ENCODE data around the gene LIPT1.
"Not testable (repeated sequence)": the region's sequence is repeated elsewhere in the genome, so short reads cannot be mapped to it uniquely, and the experiment has no call there.

The LIPT1 gene

DNA sequence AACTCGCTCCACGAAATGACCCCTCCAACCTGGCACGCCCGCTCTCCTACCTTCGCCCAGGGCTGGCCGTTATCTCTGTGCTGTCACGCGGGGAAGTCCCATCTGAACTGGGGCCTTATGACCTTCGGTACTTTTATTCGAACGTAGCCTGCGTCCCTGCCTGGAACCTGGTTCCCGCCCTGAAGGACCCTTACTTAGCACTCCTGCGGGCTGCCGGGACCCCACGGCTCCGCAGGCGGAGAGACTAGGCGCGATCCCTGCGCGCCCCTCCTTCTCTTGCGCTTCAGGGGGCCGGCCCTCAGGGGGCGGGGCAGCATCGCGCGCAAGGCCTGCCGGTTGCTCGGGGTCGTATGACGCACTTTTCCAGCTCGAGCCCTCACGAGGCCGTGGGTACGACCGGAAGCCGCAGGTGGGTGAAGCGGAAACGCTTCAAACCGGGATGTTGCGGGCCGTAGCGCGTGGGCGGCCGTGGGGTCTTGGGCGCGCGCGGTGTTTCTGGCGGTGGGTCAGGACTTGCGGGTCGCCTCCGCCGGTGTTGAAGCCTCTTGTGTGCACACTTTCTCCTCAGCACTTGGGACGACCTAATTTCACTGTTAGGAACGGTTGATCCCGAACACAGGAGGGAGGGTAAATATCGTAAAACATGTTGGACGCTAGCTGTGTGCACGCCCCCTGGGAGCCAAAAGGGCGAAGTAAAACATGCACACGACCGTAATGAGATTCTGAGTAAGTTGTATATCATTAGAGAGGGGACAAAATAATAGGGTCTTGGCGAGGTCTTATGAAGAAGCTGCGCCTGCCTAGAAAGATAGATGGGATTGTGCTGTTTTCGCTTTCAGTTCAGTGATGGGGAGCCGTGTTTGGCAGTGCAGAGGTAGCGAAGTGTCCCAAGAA is at the start of gene LIPT1, which contains the start of gene TSGA10:
Gene LIPT1, plus strand, starts transcription at position 325 of the 894 bp plus-strand sequence. CDS start 6,991 bp downstream, outside the sequence.
Gene TSGA10, minus strand, starts transcription at position 300 of the 894 bp plus-strand sequence. CDS start 45,503 bp downstream, outside the sequence.
- DNase-seq, result peak; percentile 94

DNA sequence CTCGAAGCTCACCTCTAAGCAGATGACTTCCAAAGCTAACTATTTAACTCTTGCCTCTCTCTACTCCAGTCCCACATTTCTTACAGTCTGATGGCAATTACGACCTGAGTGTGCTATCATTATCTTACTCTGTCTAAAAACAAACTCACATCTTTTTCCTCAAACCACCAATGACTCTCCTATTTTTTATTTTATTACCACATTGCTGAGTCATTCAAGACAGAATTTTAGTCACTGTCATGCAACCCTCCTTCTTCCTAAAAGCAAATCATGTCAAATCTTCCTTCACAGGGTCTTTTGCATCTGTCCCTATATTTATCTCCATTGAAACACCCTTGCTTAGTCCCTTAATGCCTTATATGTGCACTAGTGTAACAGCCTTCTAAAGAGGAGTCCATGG is 47.9 kb upstream of the LIPT1 start:
- no peak for DNase-seq

GRCh38 chr2:99111236-99111635 is 43.5 kb upstream of the LIPT1 start:
- no peak for DNase-seq

- DNase-seq, result no peak
Measured at GRCh38 chr2:99111945-99112344, 42.8 kb upstream of the LIPT1 start.

DNA sequence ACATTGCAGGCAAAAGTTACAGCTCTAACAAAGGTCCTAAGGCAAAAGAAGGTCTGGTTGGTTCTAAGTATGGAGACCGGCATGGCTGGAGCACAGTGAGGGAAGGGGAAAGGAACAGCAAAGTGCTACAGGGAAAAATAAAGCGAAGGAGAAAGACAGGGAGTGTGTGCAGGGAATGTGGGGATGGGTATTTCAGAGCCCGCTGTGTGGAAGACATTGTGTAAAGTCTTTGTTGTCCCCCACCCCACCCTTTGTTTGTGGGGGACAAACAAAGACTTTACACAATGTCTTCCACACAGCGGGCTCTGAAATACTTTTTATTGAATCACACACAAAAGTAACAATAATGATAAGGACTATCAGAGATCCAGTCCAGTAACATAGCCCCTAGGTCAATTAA is 42.1 kb upstream of the LIPT1 start:
- DNase-seq, result no peak

DNA sequence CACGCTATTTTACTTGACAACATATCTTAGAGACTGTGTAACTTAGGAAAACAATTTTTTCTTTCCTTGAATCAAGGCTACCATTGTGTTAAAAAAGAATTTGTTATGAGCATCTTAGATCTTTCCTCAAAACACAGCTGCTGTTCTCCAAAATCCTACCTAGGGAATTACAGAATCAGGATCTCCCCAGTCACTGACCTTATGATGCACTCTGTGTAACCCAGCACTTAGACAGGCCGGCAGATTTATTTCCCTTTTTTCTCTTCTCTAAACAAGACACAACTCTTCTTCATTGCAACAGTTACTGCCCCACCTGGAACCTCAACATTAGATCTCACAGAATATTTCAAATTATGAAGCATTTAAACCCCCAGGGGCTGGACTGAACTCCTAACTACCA is 26.8 kb upstream of the LIPT1 start:
- DNase-seq, result no peak

- not testable (repeated sequence) for DNase-seq
Measured at GRCh38 chr2:99135044-99135556, 19.7 kb upstream of the LIPT1 start.

- no peak for DNase-seq
Measured at GRCh38 chr2:99139003-99139402, 15.8 kb upstream of the LIPT1 start.

DNA sequence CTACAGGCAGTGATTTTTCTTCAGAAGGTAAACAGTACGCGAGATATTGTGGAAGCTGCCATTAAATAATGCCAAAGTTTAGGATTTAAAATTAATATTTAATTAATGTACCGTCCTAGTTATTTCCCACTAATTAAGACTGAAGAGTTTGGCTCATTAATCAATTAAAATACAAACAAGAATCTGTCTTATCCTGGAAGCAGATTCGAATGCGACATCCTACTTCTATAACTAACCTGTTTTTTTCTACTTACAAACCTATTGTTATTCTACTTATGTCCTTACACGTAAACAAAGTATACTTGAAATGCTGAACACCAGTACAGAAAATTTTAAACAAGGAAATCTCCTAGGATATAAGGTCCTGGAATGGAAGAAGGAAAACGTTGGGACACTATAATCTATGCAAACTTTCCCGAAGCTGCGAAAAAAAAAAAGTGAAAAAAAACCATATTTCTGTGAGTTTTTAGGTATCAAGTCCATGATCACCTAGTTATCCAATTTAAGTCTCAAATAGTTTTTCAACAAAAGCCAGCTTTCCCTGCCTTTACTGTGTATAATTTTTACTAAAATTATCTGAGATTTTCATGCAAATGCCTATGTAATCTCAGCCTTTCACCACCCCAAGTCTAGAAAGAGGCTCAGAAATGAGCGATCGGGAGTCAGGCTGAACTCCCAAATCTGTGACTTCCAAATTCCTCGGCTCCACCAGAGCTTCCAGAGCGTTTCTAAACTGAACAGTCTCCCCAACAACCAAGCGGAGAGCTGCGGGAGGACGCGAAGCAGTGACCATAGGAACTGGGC is 14.5 kb upstream of the LIPT1 start:
- no peak for DNase-seq

DNA sequence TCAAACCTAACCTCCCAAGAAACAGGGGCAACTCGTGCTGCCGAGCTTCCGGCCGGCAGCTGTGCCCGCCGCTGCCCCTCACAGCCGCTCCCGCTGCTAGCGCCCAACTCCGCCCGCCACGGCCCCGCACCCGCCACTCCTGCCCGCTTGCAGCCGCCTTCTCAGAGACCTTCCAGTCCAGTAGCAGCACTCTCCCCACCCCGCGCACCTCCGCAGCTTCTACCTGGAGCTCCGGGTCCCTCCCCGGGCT is 14.0 kb upstream of the LIPT1 start:
- DNase-seq, result no peak

DNA sequence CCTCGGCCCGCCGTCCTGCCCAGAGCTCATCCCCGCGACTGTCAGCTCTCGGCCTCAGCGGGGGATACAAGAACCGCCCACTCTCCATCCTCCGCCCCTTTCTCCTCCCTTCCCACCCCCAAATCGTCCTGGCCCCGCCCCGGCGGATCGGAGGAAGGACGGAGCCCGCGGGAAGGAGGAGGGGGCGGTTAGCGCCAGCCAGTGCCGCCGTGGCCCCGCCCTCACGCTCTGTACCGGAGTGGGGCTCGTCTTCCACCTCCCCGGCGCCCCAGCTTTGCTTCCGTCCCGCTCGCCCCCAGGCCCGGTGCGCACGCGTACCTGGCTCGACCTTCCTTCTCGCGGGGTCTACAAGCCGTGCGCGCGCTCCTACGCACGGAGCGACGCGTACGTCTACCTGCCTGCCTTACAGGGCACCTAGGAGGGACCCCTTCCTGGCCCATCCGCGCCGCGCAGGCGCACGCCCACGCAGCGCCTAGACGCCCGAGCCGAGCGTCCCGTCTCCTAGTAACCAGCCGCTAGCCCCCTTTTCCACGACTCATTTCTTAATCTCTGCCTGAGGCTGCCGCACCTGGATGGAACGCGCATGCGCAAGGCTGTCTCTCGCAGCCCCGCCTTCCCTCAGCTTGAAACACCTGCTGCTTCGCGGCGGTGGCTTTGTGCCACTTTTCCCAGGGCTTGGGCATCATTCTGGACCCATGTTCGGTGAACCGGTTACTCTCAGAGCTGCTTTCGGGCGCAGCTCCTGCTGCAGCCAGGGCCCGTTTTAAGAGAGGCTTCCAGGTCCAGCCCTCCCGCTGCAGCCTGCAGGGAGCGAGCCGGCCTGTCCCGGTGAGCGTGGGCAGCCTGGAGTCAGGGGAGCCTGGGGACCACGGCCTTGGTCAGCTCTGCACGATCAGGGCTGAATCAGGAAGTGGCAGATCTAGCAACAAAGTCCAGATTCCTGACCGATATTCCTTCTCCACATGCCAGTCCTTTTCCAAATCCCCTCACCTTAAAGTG is 13.4 kb upstream of the LIPT1 start, which contains the start of gene C2orf15:
Gene C2orf15, plus strand, starts transcription at position 598 of the 999 bp plus-strand sequence. CDS start 8,852 bp downstream, outside the sequence.
- DNase-seq, result peak; percentile 97

GRCh38 chr2:99150706-99151105 is 4.1 kb upstream of the LIPT1 start:
- no peak for DNase-seq

DNA sequence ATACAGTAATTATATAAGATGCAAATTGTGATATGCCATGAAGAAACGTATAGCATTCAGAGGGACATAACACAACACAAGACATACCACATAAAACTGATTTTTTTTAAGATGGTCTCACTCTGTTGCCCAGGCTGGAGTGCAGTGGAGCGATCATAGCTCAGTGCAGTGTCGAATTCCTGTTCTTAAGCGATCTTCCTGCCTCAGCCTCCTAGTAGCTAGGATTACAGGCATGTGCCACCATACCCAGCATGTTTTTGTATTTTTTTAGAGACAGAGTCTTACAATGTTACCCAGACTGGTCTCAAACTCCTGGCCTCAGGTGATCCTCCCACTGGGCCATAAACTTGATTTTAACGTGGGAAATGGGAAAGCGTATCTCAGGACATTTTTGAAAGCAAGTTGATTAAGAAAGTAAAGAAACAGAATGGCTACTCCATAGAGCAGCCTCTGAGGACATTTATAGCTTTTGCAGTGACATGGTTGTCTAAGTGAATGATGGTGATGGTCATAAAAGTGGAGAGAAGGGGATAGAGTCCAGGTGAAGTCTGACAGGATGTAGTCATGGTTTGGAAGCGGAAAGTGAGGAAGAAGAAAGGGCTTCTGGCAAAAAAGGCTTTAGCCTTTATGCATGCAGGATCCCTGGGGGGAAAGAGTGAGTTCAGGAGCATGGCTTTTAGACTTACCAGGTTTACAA is 2.4 kb upstream of the LIPT1 start:
- no peak for DNase-seq

DNA sequence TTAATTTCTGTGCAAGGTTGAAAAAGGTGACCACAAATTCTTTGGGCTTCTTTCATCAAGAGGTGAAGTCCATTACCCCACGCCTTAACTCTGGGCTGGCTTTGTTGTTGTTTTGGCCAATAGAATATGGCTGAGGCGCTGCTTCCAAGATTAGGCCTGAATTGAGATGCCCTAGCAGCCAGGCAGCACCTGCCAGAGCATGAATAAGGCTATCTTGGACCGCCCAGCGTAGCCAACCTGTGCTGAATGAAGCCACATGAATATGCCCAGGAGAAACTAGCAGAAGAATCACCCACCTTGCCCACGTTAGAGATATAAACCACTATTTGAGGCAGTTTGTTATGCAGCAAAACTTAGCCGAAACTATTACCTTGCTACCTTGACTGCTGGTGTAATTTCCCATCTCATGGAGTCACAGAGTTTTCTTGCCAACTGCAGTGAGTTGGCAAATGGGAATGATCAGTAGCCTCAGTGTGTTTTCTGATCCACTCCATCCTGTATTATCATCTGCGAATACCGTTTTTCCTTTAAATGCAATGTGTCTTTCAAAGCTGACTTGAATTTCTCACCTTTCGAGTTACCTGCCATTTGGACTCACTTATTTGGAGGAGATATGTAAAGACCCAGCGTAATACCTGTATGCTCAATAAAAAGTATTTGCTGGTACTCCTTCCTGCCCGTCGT is 704 bp upstream of the LIPT1 start:
- no peak for DNase-seq

DNA sequence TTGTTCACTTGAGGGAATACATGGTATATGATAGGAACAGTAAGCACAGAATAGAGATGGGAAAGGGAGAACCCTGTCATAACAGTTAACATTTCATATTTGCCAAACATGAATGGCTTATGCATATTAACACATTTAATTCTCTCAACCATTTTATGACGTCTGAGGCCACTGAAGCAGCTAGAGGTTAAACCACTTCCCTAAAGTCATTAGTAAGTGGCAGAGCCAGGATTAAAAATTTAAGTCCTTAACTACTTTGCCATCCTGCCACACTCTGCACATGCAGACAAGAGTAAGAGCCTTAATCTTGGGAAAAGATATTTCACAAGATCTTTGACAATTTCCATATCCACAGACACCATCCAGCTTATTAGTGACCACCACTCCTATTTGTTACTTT is 2.1 kb downstream of the LIPT1 start:
- no peak for DNase-seq

DNA sequence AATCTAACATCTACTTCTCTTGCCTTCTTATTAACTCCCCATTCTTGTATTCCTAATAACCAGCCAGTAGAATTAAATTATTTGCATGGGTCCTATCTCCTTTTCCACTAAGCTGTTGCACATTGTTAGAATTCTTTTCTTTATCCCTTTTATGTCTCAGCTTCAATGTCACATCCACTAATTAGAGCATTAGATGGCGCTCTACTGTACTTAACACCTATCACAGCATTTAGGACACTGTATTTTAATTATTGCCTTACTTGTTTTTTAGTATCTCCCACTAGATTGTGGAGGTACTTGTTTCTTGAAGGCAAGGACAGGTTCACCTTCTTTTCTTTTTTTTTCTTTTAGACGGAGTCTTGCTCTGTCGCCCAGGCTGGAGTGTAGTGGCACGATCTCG is 3.8 kb downstream of the LIPT1 start:
- DNase-seq, result no peak

- no peak for DNase-seq
Measured at GRCh38 chr2:99159594-99159993, 4.8 kb downstream of the LIPT1 start.

GRCh38 chr2:99166218-99166617 is 11.5 kb downstream of the LIPT1 start:
- no peak for DNase-seq

DNA sequence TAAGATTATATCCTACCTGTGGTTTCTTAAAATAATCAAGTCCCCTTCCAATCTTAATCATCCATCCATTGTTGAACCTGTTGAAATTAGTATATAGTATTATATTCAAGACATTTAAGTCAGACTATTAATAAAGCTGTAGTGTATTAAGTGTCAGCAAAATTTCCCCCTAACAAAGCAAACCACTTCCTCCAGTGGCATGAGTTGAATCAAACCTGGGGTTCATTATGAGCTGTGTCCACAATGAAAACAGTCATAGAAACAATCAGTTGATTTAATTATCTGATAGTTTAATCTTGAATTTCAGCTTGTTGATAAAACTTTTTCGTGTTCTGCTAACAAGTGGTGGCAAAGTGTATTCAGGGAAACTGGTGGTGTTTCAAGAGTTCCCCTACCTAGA is 14.8 kb downstream of the LIPT1 start:
- DNase-seq, result no peak

DNA sequence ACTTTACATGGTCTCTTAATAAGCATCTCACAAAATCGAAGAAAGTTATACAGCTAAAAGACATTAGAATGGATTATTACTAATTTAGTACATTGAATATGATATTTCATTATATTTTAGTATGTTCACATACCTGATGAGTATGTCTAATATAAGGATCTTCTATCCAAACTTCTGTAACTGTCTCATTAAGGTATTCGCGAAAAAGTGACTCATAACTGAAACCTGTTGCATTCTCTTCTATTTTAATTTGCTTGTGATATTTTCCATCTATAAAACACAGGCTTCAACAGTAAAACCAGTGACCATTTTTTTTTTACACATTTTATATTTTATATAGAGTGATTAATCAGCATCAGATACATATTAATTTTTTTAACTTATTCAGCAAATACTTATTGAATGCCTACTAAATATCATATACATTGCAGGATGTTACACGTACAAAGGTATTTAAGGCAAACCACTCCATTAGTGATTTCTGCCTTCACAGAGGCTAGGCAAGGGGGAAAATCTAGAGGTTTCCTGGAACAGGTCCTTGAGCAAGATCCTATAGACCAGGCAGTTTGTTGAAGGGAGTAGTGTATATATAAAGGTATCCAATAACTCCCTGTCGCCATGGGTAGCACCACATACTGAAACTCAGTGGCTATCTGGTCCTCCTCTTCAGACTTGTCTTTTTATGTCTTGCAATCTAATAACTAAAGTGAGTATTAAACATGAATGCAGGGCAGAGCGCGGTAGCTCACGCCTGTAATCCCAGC is 16.8 kb downstream of the LIPT1 start:
- DNase-seq, result no peak

All from activated CD4-positive, alpha-beta T cell treated with anti-CD3 and anti-CD28 coated beads for 48 hours (primary cell).